ENCODE data around the gene SLC9A8.

The SLC9A8 gene

GRCh38 chr20:49765846-49766541 is 46.6 kb upstream of the SLC9A8 start:
- H2AFZ ChIP-seq (ENCODE audit: low read length) = no peak overlapping the region
- H4K20me1 ChIP-seq (ENCODE audit: insufficient read depth, low read length) = no peaks in the 10 kb centered on the region
- TF ChIP-seq, protein P1, sequence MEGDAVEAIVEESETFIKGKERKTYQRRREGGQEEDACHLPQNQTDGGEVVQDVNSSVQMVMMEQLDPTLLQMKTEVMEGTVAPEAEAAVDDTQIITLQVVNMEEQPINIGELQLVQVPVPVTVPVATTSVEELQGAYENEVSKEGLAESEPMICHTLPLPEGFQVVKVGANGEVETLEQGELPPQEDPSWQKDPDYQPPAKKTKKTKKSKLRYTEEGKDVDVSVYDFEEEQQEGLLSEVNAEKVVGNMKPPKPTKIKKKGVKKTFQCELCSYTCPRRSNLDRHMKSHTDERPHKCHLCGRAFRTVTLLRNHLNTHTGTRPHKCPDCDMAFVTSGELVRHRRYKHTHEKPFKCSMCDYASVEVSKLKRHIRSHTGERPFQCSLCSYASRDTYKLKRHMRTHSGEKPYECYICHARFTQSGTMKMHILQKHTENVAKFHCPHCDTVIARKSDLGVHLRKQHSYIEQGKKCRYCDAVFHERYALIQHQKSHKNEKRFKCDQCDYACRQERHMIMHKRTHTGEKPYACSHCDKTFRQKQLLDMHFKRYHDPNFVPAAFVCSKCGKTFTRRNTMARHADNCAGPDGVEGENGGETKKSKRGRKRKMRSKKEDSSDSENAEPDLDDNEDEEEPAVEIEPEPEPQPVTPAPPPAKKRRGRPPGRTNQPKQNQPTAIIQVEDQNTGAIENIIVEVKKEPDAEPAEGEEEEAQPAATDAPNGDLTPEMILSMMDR (IDR thresholded peaks at IDR 0.05; ENCODE audit: low read length) = no peak
- TF ChIP-seq EZH2 (optimal IDR thresholded peaks at IDR 0.05; ENCODE audit: low read depth, low read length) (no peak), EZH2phosphoT487 (IDR thresholded peaks at IDR 0.05; ENCODE audit: low read length) (no peak)
- H3K4me3 ChIP-seq (ENCODE audit: low read length) = no peak overlapping the region
- no peak overlapping the region for H3K27ac ChIP-seq (ENCODE audit: low read length)
- no peak overlapping the region for H3K9ac ChIP-seq (ENCODE audit: low read length)
- H3F3A ChIP-seq (ENCODE audit: insufficient read depth, low read length) = peaks cover 8% of the 10 kb centered on the region; the same call in 1 of the 2 replicates
- H3K27me3 ChIP-seq (replicated peaks; ENCODE audit: insufficient read depth, low read length) = no peaks in the 10 kb centered on the region
- H3K4me2 ChIP-seq (ENCODE audit: low read depth, low read length) = no peak overlapping the region
- H3K4me1 ChIP-seq (ENCODE audit: low read length) = peaks cover 10% of the 10 kb centered on the region
- H3K79me2 ChIP-seq (ENCODE audit: low read length) = no peaks in the 10 kb centered on the region
- DNase-seq = no peak
- H3K9me3 ChIP-seq (replicated peaks; ENCODE audit: insufficient read depth, low read length) = no peaks in the 10 kb centered on the region
- no peaks in the 10 kb centered on the region for H3K36me3 ChIP-seq (replicated peaks; ENCODE audit: insufficient read depth, low read length)
- no peaks in the 10 kb centered on the region for H3K9me2 ChIP-seq (replicated peaks; ENCODE audit: insufficient read depth, low read length)

DNA sequence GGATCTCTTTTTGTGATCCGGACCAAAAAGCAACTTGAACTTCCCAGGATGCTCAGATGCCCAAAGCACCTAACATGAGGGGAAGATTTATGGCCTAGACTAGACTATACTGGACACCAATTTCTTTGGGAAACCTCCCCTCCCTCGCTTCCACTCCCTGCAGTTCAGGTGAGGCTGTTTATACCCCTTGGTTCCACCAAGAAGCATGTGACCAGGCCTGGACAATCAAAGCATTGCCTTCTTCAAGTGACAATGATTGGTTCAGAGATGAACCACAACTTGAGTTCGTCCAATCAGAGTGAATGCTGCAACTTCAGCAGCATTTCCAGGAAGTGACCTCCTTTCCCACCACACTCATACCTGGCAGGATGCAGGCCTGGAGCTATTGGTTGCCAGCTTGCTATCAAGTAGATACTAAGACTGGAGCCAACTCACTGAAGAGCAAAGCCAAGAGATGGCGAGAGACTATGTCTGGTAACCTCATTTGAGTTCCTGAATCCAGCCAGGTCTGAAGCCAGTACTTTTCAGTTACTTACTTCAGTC is 45.6 kb upstream of the SLC9A8 start:
- Histone ChIP-seq H3K4me3 (ENCODE audit: low read length) (no peak overlapping the region), H3K9ac (ENCODE audit: low read length) (no peak overlapping the region), H3F3A (ENCODE audit: insufficient read depth, low read length) (peaks cover 8% of the 10 kb centered on the region; the same call in 1 of the 2 replicates), H3K36me3 (replicated peaks; ENCODE audit: insufficient read depth, low read length) (no peaks in the 10 kb centered on the region), H2AFZ (ENCODE audit: low read length) (no peak overlapping the region), H3K9me2 (replicated peaks; ENCODE audit: insufficient read depth, low read length) (no peaks in the 10 kb centered on the region), H3K4me2 (ENCODE audit: low read depth, low read length) (no peak overlapping the region), H3K27me3 (replicated peaks; ENCODE audit: insufficient read depth, low read length) (no peaks in the 10 kb centered on the region), H3K9me3 (replicated peaks; ENCODE audit: insufficient read depth, low read length) (no peaks in the 10 kb centered on the region), H4K20me1 (ENCODE audit: insufficient read depth, low read length) (no peaks in the 10 kb centered on the region), H3K27ac (ENCODE audit: low read length) (no peak overlapping the region), H3K4me1 (ENCODE audit: low read length) (peaks cover 10% of the 10 kb centered on the region), H3K79me2 (ENCODE audit: low read length) (no peaks in the 10 kb centered on the region)
- TF ChIP-seq EZH2 (optimal IDR thresholded peaks at IDR 0.05; ENCODE audit: low read depth, low read length) (no peak), EZH2phosphoT487 (IDR thresholded peaks at IDR 0.05; ENCODE audit: low read length) (no peak)
- TF ChIP-seq, protein P1 (IDR thresholded peaks at IDR 0.05; ENCODE audit: low read length) = no peak
- DNase-seq = no peak

- H3K9me2 ChIP-seq (replicated peaks; ENCODE audit: insufficient read depth, low read length) = no peaks in the 10 kb centered on the region
- H3K9ac ChIP-seq (ENCODE audit: low read length) = no peak overlapping the region
- H3K79me2 ChIP-seq (ENCODE audit: low read length) = no peaks in the 10 kb centered on the region
- H3K4me2 ChIP-seq (ENCODE audit: low read depth, low read length) = peak overlapping the region; percentile 15; the same call in 1 of the 2 replicates
- H2AFZ ChIP-seq (ENCODE audit: low read length) = no peak overlapping the region
- H3K36me3 ChIP-seq (replicated peaks; ENCODE audit: insufficient read depth, low read length) = no peaks in the 10 kb centered on the region
- no peaks in the 10 kb centered on the region for H3K9me3 ChIP-seq (replicated peaks; ENCODE audit: insufficient read depth, low read length)
- peak; percentile 75 for DNase-seq
- H3K4me3 ChIP-seq (ENCODE audit: low read length) = no peak overlapping the region
- no peaks in the 10 kb centered on the region for H4K20me1 ChIP-seq (ENCODE audit: insufficient read depth, low read length)
- H3K27ac ChIP-seq (ENCODE audit: low read length) = no peak overlapping the region
- H3F3A ChIP-seq (ENCODE audit: insufficient read depth, low read length) = peaks cover 8% of the 10 kb centered on the region; the same call in 1 of the 2 replicates
- H3K4me1 ChIP-seq (ENCODE audit: low read length) = peaks cover 10% of the 10 kb centered on the region
- TF ChIP-seq, protein P1 (IDR thresholded peaks at IDR 0.05; ENCODE audit: low read length) = no peak
- TF ChIP-seq EZH2 (optimal IDR thresholded peaks at IDR 0.05; ENCODE audit: low read depth, low read length) (no peak), EZH2phosphoT487 (IDR thresholded peaks at IDR 0.05; ENCODE audit: low read length) (no peak)
- H3K27me3 ChIP-seq (replicated peaks; ENCODE audit: insufficient read depth, low read length) = no peaks in the 10 kb centered on the region
Measured at GRCh38 chr20:49768204-49769047, 44.2 kb upstream of the SLC9A8 start.

Measured in MM.1S (cell line).